Upper lobe of left lung (tissue), 6 donors: ENCODE measurements around the gene MYL10. TPM values are rescaled to one million over a fixed set of nuclear protein-coding genes. Genes with fewer than 3 reads are reported as not detected.
"Not testable (repeated sequence)": the region's sequence is repeated elsewhere in the genome, so short reads cannot be mapped to it uniquely, and the experiment has no call there.

Source experiments
- ATAC-seq, 2 donors: fragments of 200-7000 bp; cut with Tn5 transposase; one replicate each; pipeline ENCODE4 v1.9.1; 2022; ENCODE audit warnings: mild to moderate bottlenecking in 2 of 2, moderate library complexity in 2 of 2; ENCODE audit not compliant: low FRiP score in 2 of 2
- DNase-seq, 2 donors: peaks; one replicate each; pipeline ENCODE4 v3.0.0-alpha.2; 2019 to 2020
- H3K27ac ChIP-seq, 4 donors: fragments of 200-600 bp; sonication (generic); one replicate each; pipeline ENCODE4 v1.5.1; 2016 to 2019
- H3K27me3 ChIP-seq, 4 donors: fragments of 200-600 bp; sonication (generic); one replicate each; pipeline ENCODE4 v1.5.1; 2017 to 2019
- H3K36me3 ChIP-seq, 4 donors: fragments of 200-600 bp; sonication (generic); one replicate each; pipeline ENCODE4 v1.5.1; 2016 to 2019
- H3K4me1 ChIP-seq, 4 donors: fragments of 200-600 bp; sonication (generic); one replicate each; pipeline ENCODE4 v1.5.1; 2018 to 2019
- H3K4me3 ChIP-seq, 4 donors: fragments of 200-600 bp; sonication (generic); one replicate each; pipeline ENCODE4 v1.5.1; 2017 to 2019; ENCODE audit warnings: mild to moderate bottlenecking in 2 of 4, moderate library complexity in 1 of 4
- H3K9me3 ChIP-seq, 4 donors: fragments of 200-600 bp; sonication (generic); one replicate each; pipeline ENCODE4 v1.5.1; 2018 to 2019
- EP300 ChIP-seq, 4 donors: sonication (generic); formaldehyde crosslinking; IDR thresholded peaks; one replicate each; pipeline ENCODE4 v1.5.1; 2017; ENCODE audit warnings: antibody characterized with exemption in 4 of 4, control low read depth in 2 of 4
- POLR2A ChIP-seq, 4 donors: fragments of 450-650 bp; IDR thresholded peaks; one replicate each; pipeline ENCODE4 v1.5.1; 2016 to 2017; ENCODE audit warnings: antibody characterized with exemption in 4 of 4, mild to moderate bottlenecking in 2 of 4
- POLR2AphosphoS5 ChIP-seq, 2 donors: sonication (generic); formaldehyde crosslinking; IDR thresholded peaks; one replicate each; pipeline ENCODE4 v1.5.1; 2017; ENCODE audit warnings: antibody characterized with exemption in 2 of 2
- WGBS, 2 donors: methylation state at CpG; one replicate each; pipeline ENCODE4 v1.1.5; 2017 to 2018; 5-methylcytosine and 5-hydroxymethylcytosine counted together
- total RNA-seq, 6 donors: library from RNA; depleted of rRNA in 4 of 6; stranded (reverse); fragments of >200 nt in 4 of 6; gene quantifications; one replicate each; pipeline versions ENCODE4 v1.1.0 to v1.2.1, GENCODE V29; 2016 to 2021
- TF ChIP-seq, protein P1 (sequence below), 6 experiments: fragments of 450-650 bp in 4 of 6; fragments of 200-600 bp in 2 of 6; sonication (generic) in 2 of 6; IDR thresholded peaks; one replicate each; pipeline ENCODE4 v1.5.1; 2016 to 2019; ENCODE audit warnings: antibody characterized with exemption in 6 of 6
- donor health status: DM: no; HTN: no; CAD: no; lungs with moderate emphysema.
- donor health status: DM: no; HTN: yes; CAD: no; lungs with severe emphysema.

MYL10 gene
- total RNA-seq, 6 donors from 2014 or later = not detected

GRCh38 chr7:101605611-101606497 is 23.2 kb downstream of the MYL10 start:
- H3K4me1 ChIP-seq = peaks cover 3 to 9% (median 5%) of the 10 kb centered on the region in 4 donors
- TF ChIP-seq POLR2A (IDR thresholded peaks at IDR 0.05) (no peak), POLR2AphosphoS5 (IDR thresholded peaks at IDR 0.05) (no peak), EP300 (IDR thresholded peaks at IDR 0.05) (no peak)
- TF ChIP-seq, protein P1, sequence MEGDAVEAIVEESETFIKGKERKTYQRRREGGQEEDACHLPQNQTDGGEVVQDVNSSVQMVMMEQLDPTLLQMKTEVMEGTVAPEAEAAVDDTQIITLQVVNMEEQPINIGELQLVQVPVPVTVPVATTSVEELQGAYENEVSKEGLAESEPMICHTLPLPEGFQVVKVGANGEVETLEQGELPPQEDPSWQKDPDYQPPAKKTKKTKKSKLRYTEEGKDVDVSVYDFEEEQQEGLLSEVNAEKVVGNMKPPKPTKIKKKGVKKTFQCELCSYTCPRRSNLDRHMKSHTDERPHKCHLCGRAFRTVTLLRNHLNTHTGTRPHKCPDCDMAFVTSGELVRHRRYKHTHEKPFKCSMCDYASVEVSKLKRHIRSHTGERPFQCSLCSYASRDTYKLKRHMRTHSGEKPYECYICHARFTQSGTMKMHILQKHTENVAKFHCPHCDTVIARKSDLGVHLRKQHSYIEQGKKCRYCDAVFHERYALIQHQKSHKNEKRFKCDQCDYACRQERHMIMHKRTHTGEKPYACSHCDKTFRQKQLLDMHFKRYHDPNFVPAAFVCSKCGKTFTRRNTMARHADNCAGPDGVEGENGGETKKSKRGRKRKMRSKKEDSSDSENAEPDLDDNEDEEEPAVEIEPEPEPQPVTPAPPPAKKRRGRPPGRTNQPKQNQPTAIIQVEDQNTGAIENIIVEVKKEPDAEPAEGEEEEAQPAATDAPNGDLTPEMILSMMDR (IDR thresholded peaks at IDR 0.05) = no peak

DNA sequence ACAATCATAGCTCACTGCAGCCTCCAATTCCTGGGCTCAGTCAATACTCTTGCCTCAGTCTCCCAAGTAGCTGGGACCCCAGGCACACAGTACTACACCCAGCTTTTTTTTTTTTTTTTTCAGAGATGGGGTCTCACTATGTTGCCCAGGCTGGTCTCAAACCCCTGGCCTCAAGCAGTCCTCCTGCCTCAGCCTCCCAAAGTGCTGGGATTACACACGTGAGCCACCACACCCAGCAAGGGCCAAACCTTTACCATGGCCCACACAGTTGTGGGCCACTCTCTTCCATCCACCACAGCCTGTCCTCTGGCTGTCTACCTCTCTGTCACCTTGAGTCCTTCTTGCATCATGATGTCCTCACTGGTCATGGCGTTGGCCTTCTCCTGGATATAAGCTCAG is 24.2 kb downstream of the MYL10 start:
- not testable (repeated sequence) for H3K27ac ChIP-seq, DNase-seq, H3K4me1 ChIP-seq, ATAC-seq, H3K27me3 ChIP-seq, H3K36me3 ChIP-seq, H3K9me3 ChIP-seq, H3K4me3 ChIP-seq
- 90 to 93% methylated on average over 2 of the region's 2 CpGs for WGBS, 2 donors

More at GRCh38 chr7:101605611-101606497, 23.2 kb downstream of the MYL10 start:
- peak in 1 of 2 donors; percentile 62 for DNase-seq
- no peak for ATAC-seq
- Histone ChIP-seq H3K9me3 (no peaks in the 10 kb centered on the region), H3K27me3 (no peaks in the 10 kb centered on the region), H3K27ac (no peak overlapping the region), H3K36me3 (no peaks in the 10 kb centered on the region), H3K4me3 (no peak overlapping the region)
- WGBS, 2 donors = 82 to 85% methylated on average over 23 of the region's 26 CpGs

GRCh38 chr7:101604331-101604933 is 24.7 kb downstream of the MYL10 start:
- peaks cover 3 to 9% (median 5%) of the 10 kb centered on the region in 4 donors for H3K4me1 ChIP-seq
- H3K9me3 ChIP-seq = no peaks in the 10 kb centered on the region
- H3K4me3 ChIP-seq = no peak overlapping the region
- no peaks in the 10 kb centered on the region for H3K36me3 ChIP-seq
- WGBS, 2 donors = 71 to 76% methylated on average over 5 of the region's 5 CpGs
- no peak overlapping the region for H3K27ac ChIP-seq
- ATAC-seq (no peak), DNase-seq (no peak)
- no peak for TF ChIP-seq POLR2AphosphoS5 (IDR thresholded peaks at IDR 0.05)
- TF ChIP-seq, protein P1 (IDR thresholded peaks at IDR 0.05) = no peak
- no peak for TF ChIP-seq EP300 (IDR thresholded peaks at IDR 0.05)
- no peak for TF ChIP-seq POLR2A (IDR thresholded peaks at IDR 0.05)
- H3K27me3 ChIP-seq = no peaks in the 10 kb centered on the region

DNA sequence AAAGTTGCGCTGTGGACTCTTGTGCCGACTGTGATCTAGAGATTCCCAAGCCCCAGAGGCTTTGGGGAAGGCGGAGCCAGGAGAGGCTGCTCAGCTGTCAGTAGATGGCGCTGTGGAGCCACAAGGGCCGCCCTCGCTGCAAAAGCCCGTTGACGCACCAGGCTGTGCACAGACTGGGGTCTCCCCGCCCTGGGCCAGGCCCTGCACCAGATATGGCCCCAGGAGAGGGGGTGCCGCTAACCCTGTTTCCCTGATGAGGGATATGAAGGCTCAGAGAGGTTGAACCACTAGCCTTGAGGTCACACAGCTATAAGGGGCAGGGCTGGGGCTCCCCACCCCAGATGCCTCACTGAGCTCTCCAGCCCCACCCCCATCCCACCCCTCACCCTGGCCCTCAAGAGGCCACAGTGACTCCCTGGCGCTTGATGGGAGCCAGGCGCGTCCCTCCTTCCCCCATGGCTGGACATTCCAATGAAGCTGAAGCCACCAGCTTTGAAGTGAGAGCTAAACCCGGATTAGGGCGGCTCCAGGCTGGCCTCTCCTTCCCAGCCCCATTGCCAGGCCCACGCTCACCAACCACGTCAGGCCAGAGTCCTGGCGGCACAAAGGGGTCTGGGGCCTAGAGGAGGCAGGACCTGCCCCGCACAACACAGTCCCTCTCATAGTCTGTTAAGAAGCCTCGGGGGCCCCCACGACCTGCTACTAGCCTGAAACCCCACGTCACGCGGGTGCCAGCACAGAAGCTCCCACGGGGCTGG is 26.4 kb downstream of the MYL10 start:
- peak; percentile 76 to 88 for DNase-seq
- 28 to 31% methylated on average over 11 to 23 of the region's 25 CpGs for WGBS, 2 donors
- Histone ChIP-seq H3K27me3 (no peaks in the 10 kb centered on the region), H3K4me1 (peaks cover 4 to 13% (median 9%) of the 10 kb centered on the region in 4 donors), H3K4me3 (no peak overlapping the region), H3K9me3 (no peaks in the 10 kb centered on the region), H3K36me3 (no peaks in the 10 kb centered on the region), H3K27ac (no peak overlapping the region)
- ATAC-seq = peak; percentile 77 to 93
- TF ChIP-seq, protein P1 (IDR thresholded peaks at IDR 0.05) = peak; percentile 61 to 84 (median 78)
- TF ChIP-seq EP300 (IDR thresholded peaks at IDR 0.05) (no peak), POLR2A (IDR thresholded peaks at IDR 0.05) (no peak)

DNA sequence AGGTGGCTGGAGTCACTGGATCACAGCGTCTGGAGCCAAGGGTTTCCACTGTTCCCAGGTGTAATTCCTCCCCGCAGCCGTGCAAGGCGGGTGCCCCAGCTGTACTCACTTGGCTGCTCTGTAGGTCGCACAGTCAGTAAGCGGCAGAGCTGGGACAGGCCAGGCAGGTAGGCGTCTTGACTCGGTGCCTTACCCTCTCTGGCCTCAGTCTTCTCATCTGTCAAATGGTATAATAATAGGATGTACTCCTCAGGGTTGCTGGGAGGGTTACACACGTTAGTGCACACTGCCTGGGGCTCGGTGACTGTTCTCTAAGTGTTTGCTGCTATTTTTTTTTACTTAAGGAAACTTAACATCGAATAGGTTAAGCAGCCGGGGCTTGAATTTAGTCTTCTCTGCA is 27.0 kb downstream of the MYL10 start:
- Histone ChIP-seq H3K27ac (no peak overlapping the region), H3K9me3 (no peaks in the 10 kb centered on the region), H3K4me1 (peaks cover 4 to 13% (median 9%) of the 10 kb centered on the region in 4 donors), H3K27me3 (no peaks in the 10 kb centered on the region), H3K36me3 (no peaks in the 10 kb centered on the region), H3K4me3 (no peak overlapping the region)
- DNase-seq (no peak), ATAC-seq (no peak)
- 60 to 66% methylated on average over 11 to 12 of the region's 12 CpGs for WGBS, 2 donors
- no peak for TF ChIP-seq EP300 (IDR thresholded peaks at IDR 0.05)
- TF ChIP-seq POLR2AphosphoS5 (IDR thresholded peaks at IDR 0.05) = no peak
- TF ChIP-seq POLR2A (IDR thresholded peaks at IDR 0.05) = no peak
- TF ChIP-seq, protein P1 (IDR thresholded peaks at IDR 0.05) = no peak
